Jurkat, Clone E6-1 (cell line): Measurements from ENCODE around the gene EML3.
"Not testable (repeated sequence)": the region's sequence is repeated elsewhere in the genome, so short reads cannot be mapped to it uniquely, and the experiment has no call there.

Source experiments
- DNase-seq: peaks from one replicate; pipeline ENCODE4 v3.0.0-alpha.2; 2011; ENCODE audit warnings: low read depth, low spot score
- H3K4me3 ChIP-seq: 2 replicates; pipeline ENCODE4 v1.5.1; 2011; ENCODE audit warnings: mild to moderate bottlenecking, low read length, control low read depth, moderate library complexity

The EML3 gene

GRCh38 chr11:62601372-62602140 lies 11.0 kb downstream of the EML3 start, which contains the start of gene MTA2:
MTA2 (minus strand) TSS chr11:62601865; CDS start chr11:62601450, 415 bp downstream.
- peak; percentile 97 for DNase-seq
- H3K4me3 ChIP-seq, result peak within 1 kb of the TSS; percentile 89

DNA sequence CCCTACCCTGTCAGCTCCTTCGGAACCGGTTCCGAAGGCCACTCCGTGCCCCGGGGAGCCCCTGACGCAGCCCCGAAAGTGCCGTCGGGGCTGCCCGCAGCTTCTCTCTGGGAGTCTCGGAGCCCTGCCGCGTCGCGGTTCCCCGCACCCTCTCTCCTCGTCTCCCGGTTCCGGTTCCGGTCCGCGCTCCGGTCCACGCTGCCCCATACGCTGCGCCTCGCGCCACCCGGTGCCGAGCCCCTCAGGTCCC lies 11.5 kb downstream of the EML3 start:
- no peak for DNase-seq
- peak overlapping the region; percentile 89 for H3K4me3 ChIP-seq

DNA sequence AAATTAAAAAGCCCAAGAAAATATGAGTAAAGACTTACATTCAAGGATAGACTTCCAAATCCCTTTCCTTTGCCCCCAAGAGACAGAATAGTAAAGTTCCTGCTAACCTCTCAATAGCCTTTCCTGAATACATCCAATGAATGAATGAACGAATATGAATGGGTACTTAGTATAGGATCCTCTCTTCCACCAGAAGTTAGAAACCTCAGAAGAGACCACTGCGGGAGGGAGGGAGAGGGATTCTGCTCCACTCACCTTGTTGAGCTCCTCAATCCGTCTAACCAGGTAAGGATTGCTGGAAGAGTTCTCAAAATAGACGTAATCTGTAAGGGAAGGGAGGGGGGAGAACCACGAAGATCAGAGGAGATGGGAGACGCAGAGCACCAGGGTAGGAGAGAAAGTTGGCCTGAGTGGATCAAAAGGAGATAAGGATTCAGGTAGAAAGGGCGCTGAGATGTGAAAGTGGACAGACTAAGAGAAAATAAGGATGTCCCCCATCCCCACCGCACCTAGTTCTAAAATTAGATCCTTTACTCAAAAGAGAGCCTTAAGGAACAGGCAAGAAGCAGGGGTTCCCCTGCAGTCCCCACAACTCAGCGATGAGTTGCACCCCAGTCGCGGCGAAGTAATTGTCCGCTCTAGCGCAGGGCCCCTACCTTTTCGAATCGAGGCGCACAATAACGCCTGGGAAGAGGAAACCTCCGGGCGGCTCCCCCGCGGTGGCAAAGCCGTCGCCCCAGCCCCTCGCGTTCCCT lies 12.0 kb downstream of the EML3 start:
- H3K4me3 ChIP-seq, result peak overlapping the region; percentile 89

GRCh38 chr11:62599901-62600300 lies 12.7 kb downstream of the EML3 start:
- H3K4me3 ChIP-seq, result peak overlapping the region; percentile 89

More for the DNA sequence above, 12.0 kb downstream of the EML3 start:
- no peak for DNase-seq

DNA sequence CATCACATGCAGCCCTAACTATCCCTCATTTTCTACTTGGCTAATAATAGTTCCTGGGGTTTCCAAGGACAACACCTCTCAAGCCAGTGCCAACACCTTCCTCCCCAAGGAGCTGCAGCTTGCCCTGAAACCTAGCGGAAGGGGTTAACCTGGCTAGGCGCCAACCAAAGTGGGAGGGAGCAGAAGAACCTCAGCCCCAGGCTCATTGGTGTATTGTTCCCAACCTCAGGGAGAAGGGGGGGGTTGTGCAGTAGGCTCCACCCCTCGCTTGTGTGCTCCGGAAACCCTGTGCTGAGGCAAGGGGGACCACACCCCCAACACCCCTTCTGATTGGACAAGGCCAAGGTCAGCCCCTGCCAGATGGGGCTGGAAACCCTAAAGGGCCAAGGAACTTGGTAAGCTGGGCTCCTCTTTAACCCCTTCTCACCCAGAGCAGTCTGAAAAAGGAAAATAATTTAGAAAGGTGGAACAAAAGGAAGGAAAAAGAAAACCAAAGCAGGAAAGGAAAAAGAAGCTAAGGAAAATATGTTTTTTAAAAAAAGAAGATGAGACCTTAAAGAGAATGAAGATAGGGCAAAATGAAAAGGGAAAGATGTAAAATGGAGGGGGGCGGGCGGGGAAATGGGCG lies 13.4 kb downstream of the EML3 start:
- peak; percentile 100 for DNase-seq
- H3K4me3 ChIP-seq, result peak overlapping the region; percentile 89

More at GRCh38 chr11:62599901-62600300, 12.7 kb downstream of the EML3 start:
- no peak for DNase-seq

DNA sequence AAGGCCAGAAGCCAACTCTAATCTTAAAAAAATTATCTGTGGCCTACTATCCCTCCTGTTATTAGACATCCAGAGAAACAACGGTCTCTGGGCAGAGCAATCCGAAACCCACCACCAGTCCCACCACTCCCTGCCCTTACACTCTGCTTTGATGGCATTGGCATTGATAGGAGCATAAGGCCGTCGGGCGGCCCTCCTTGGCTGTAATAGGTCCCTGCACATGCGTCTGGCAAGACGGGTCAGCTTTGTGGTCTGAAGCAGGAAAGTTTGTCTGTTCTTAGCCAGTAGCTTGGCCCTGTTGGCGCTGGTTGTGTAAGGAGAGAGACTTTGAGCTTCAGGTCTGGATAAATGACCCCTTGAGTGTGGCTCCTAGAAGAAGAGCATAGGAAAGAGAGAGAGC lies 17.5 kb downstream of the EML3 start:
- DNase-seq, result no peak
- no peak overlapping the region for H3K4me3 ChIP-seq

DNA sequence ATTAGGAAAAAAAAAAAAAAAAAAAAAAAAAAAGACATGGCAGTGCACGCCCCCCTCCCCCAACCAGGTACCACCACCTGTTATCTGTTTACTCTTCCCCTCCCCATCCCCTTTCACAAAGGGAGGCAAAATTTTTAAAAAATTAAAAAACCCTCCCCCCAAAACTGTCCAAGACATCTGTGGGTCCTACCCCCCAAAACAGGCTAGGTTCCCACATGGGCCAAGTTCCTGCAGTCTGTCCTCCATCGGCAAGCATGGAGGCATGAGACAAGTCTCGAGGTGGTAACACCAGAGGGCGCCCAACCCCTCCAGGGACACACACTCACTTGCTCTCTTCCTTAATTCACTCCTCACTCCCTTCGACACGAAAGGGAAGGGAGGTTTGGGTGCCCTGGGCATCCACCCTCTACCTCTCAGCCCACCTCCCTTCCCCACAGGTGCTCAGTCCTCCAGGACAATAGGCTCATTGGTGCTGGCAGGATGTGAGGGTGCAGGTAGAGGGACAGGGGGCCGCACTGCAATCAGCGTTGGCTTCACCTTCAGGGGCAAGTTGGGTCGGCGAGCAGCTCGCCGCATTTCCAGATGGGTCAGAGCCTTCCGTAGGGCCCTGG lies 19.0 kb downstream of the EML3 start:
- peak; percentile 71 for DNase-seq
- H3K4me3 ChIP-seq, result no peak overlapping the region

DNA sequence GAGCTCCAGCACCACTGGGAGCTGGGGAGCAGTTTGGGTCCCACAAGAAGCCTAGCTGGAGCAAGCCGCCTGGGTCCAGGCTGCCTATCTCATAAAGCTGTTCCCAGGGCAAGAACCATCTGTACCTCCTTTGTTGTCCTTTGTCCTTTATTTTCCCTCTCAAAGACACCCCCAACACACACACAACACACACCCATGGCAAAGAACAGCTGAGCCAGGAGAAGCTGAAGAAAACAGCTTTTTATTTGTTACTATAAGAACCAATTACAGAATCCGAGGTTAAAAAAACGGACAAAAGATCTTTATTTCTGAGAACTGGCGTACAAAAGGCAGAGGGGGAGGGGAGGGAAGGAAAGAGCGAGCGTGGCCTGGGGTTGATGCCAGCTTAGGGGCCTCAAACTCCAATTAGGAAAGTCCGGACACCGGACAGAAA lies 19.6 kb downstream of the EML3 start:
- H3K4me3 ChIP-seq, result no peak overlapping the region

GRCh38 chr11:62592146-62592815 lies 20.3 kb downstream of the EML3 start:
- DNase-seq, result no peak
- peak overlapping the region; percentile 99 for H3K4me3 ChIP-seq

More for the DNA sequence above, 19.6 kb downstream of the EML3 start:
- DNase-seq, result no peak

DNA sequence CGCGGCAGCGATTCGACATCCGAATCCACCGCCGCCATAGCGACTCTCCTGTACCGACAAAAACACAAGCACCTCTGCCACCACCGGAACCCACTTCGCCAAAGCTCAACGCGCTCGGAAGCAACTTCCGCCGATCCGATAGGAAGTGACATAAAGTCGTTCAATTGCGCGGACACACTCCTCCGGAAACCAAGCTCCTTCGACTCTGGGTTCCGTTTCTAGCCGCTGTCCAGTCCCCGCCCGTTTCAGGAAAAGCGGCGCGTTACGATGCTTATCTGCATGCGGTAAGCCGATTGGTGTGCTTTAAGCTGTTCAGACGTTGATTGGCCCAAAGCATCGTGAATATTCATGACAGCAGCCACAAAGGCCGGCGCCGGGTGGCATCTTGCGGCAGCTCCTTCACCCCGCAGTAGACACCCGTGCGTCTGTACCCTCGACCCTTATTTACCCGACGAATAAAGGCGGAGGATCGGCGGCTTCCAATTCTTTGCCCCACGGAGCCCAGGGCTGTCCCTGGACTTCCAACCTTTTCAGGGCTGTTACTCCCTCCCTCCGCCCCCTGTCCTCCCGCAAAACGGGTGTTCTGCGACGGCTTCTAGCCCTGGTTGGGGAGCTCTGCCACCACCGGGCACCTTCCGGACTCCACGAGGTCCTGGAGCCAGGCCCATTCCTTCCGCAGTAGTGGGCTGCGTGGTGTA lies 21.0 kb downstream of the EML3 start, which contains the start of gene TUT1:
Gene TUT1 (minus strand): TSS at position 76 of the 698 bp plus-strand sequence. CDS start 38 bp downstream, at position 38.
- H3K4me3 ChIP-seq, result peak within 1 kb of the TSS; percentile 99

DNA sequence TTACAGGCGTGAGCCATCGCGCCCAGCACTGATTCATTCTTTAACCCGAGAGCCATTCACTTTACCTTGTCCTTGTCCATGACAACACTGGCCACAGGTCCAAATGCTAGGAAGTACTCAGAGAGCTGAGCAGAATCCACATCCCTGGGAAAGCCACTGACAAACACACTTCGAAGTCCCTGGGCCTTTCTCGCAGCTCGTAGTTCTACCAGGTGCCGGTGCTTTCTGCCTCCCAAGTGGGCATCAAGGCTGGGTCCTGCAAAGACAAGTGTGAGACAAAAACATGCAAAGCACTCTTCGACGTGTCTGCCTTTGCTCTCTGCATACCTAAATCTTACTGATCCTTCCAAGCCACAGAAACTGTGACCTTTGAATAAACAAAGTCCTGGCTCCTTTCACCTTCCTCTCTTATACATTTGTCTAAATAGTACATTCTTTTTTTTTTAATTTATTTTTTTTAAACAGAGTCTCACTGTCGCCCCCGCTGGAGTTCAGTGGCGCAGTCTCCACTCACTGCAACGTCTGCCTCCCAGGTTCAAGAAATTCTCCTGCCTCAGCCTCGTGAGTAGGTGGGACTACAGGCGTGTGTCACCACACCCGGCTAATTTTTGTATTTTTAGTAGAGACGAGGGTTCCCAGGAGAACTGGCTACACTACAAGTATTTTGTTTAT lies 23.5 kb downstream of the EML3 start:
- no peak overlapping the region for H3K4me3 ChIP-seq
- no peak for DNase-seq

More for the DNA sequence above, 21.0 kb downstream of the EML3 start, which contains the start of gene TUT1:
- peak; percentile 100 for DNase-seq

GRCh38 chr11:62585356-62585755 lies 27.2 kb downstream of the EML3 start:
- not testable (repeated sequence) for H3K4me3 ChIP-seq, DNase-seq

GRCh38 chr11:62581735-62582134 lies 30.8 kb downstream of the EML3 start:
- not testable (repeated sequence) for DNase-seq, H3K4me3 ChIP-seq

DNA sequence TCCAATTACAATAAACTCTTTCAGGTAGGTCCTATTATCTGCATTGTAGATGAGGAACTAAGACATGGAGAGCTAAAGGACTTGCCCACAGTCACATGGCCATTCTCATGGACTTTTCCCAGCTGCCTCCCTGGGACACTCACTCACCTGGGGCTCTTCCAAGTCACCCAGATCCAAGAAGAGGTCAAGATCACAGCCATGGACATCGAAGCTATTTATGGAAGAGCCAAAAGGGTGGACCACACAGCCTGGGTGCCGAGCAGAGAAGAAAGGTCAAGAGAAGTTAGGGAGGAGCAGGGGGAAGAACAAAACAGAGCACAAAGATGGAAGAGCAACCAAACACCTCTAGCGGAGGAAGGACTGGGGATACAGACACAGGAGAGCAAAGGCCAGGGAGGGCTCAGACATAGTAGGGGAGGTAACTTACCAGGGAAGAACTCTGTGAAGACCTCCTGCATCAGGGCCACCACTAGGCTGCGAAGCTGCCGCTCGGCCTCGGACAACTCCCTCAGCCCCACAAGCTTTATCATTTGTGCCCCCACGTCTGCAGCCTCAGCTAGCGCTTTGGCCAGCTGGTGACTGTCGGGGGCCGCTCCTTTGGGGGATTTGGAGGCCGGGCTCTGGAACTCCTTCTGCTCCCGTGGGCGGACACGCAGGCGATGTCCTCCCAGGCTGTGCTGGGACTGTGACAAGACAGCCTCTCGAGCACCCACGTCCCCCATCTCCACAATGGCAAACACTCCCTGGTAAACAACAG lies 31.4 kb downstream of the EML3 start:
- no peak for DNase-seq
- no peak overlapping the region for H3K4me3 ChIP-seq

- no peak for DNase-seq
- H3K4me3 ChIP-seq, result no peak overlapping the region
Observed at GRCh38 chr11:62579252-62579651, 33.3 kb downstream of the EML3 start.

DNA sequence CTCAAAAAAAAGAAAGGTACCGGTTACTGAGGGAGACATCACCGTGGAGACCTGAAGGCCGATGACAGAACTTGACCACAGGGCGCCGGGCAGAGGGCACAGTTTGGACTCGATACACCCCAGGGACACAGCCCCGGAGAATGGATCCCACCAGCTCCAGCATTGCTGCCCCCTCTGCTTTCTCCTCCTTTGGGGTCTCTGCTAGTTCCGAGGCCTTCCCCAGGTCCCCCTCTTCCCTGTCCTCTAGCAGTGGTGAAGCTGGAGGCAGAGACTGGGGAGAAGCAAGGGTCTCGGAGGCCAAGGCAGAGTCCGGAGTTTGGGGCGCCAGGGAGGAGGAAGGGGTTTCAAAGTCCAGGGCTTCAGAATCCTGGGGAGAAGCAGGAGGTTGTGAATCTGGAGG lies 34.0 kb downstream of the EML3 start:
- DNase-seq, result no peak
- H3K4me3 ChIP-seq, result no peak overlapping the region

- no peak overlapping the region for H3K4me3 ChIP-seq
- no peak for DNase-seq
Observed at GRCh38 chr11:62577046-62577714, 35.4 kb downstream of the EML3 start.
